GM12892 (cell line): Measurements from ENCODE around the gene GRM7.

Experiments
- DNase-seq: peaks from one replicate; pipeline ENCODE4 v3.0.0; 2011; ENCODE audit not compliant: insufficient read length
- FAIRE-seq: peaks from 2 replicates; lab custom pipeline; 2011; peaks lifted over from hg19 to GRCh38; lab: Jason Lieb, UNC
- POLR2A ChIP-seq: IDR thresholded peaks from 2 replicates; pipeline ENCODE4 v1.6.1; 2011; ENCODE audit warnings: low read depth, low read length, control low read depth
- POLR2AphosphoS5 ChIP-seq: IDR thresholded peaks from 2 replicates; pipeline ENCODE4 v1.6.1; 2011; ENCODE audit warnings: low read depth, low read length, control low read depth
- TAF1 ChIP-seq: IDR thresholded peaks from 2 replicates; pipeline ENCODE4 v1.6.1; 2011; ENCODE audit warnings: low read depth, mild to moderate bottlenecking, control low read depth, low read length, borderline replicate concordance

The GRM7 gene

GRCh38 chr3:6994081-6994668, 133.3 kb downstream of the GRM7 start:
- TF ChIP-seq POLR2AphosphoS5 (no peak), POLR2A (no peak), TAF1 (no peak)
- DNase-seq (no peak), FAIRE-seq (no peak)

GRCh38 chr3:7000501-7000900, 139.6 kb downstream of the GRM7 start:
- DNase-seq (no peak), FAIRE-seq (no peak)
- TF ChIP-seq TAF1 (no peak), POLR2A (no peak), POLR2AphosphoS5 (no peak)

- FAIRE-seq (no peak), DNase-seq (no peak)
- no peak for TF ChIP-seq POLR2A
- no peak for TF ChIP-seq POLR2AphosphoS5
- no peak for TF ChIP-seq TAF1
Observed at GRCh38 chr3:7001370-7001769, 140.5 kb downstream of the GRM7 start.

- FAIRE-seq (no peak), DNase-seq (no peak)
- TF ChIP-seq TAF1, result no peak
- TF ChIP-seq POLR2AphosphoS5, result no peak
- no peak for TF ChIP-seq POLR2A
Observed at GRCh38 chr3:7015683-7016440, 154.9 kb downstream of the GRM7 start.

- no peak for DNase-seq
- FAIRE-seq, result no peak
- TF ChIP-seq TAF1 (no peak), POLR2AphosphoS5 (no peak), POLR2A (no peak)
Observed at GRCh38 chr3:7025581-7026300, 164.8 kb downstream of the GRM7 start.

- no peak for FAIRE-seq
- no peak for DNase-seq
- TF ChIP-seq POLR2AphosphoS5, result no peak
Observed at GRCh38 chr3:7029562-7029961, 168.6 kb downstream of the GRM7 start.

GRCh38 chr3:7038394-7038793, 177.5 kb downstream of the GRM7 start:
- DNase-seq, result no peak
- TF ChIP-seq POLR2AphosphoS5, result no peak
- no peak for TF ChIP-seq TAF1
- no peak for TF ChIP-seq POLR2A
- FAIRE-seq, result no peak

- no peak for DNase-seq
Observed at GRCh38 chr3:7062714-7063113, 201.8 kb downstream of the GRM7 start.

GRCh38 chr3:7070461-7070860, 209.5 kb downstream of the GRM7 start:
- FAIRE-seq, result no peak
- no peak for TF ChIP-seq TAF1
- TF ChIP-seq POLR2A, result no peak
- no peak for TF ChIP-seq POLR2AphosphoS5

More at GRCh38 chr3:7062714-7063113, 201.8 kb downstream of the GRM7 start:
- FAIRE-seq, result no peak
- TF ChIP-seq POLR2AphosphoS5, result no peak
- no peak for TF ChIP-seq TAF1
- no peak for TF ChIP-seq POLR2A

GRCh38 chr3:7074217-7074616, 213.3 kb downstream of the GRM7 start:
- FAIRE-seq (no peak), DNase-seq (no peak)
- TF ChIP-seq POLR2AphosphoS5 (no peak), TAF1 (no peak), POLR2A (no peak)

More at GRCh38 chr3:7070461-7070860, 209.5 kb downstream of the GRM7 start:
- DNase-seq, result no peak

GRCh38 chr3:7075117-7075516, 214.2 kb downstream of the GRM7 start:
- no peak for TF ChIP-seq POLR2AphosphoS5
- TF ChIP-seq TAF1, result no peak
- TF ChIP-seq POLR2A, result no peak
- no peak for DNase-seq
- FAIRE-seq, result no peak

- FAIRE-seq, result no peak
- DNase-seq, result no peak
- no peak for TF ChIP-seq POLR2A
- TF ChIP-seq POLR2AphosphoS5, result no peak
- no peak for TF ChIP-seq TAF1
Observed at GRCh38 chr3:7075901-7076300, 215.0 kb downstream of the GRM7 start.
